GM08714 (cell line): ENCODE measurements around the gene RASSF3.

Source experiments
- H3K4me3 ChIP-seq: fragments of 200-500 bp; sonication (Bioruptor generic); 2 replicates; pipeline ENCODE4 v1.5.1; 2014; ENCODE audit warnings: mild to moderate bottlenecking, low read length, inconsistent platforms
- ZNF274 ChIP-seq: IDR thresholded peaks from 2 replicates; pipeline ENCODE4 v1.6.1; 2012; ENCODE audit warnings: mild to moderate bottlenecking, low read depth, low read length

RASSF3 gene

DNA sequence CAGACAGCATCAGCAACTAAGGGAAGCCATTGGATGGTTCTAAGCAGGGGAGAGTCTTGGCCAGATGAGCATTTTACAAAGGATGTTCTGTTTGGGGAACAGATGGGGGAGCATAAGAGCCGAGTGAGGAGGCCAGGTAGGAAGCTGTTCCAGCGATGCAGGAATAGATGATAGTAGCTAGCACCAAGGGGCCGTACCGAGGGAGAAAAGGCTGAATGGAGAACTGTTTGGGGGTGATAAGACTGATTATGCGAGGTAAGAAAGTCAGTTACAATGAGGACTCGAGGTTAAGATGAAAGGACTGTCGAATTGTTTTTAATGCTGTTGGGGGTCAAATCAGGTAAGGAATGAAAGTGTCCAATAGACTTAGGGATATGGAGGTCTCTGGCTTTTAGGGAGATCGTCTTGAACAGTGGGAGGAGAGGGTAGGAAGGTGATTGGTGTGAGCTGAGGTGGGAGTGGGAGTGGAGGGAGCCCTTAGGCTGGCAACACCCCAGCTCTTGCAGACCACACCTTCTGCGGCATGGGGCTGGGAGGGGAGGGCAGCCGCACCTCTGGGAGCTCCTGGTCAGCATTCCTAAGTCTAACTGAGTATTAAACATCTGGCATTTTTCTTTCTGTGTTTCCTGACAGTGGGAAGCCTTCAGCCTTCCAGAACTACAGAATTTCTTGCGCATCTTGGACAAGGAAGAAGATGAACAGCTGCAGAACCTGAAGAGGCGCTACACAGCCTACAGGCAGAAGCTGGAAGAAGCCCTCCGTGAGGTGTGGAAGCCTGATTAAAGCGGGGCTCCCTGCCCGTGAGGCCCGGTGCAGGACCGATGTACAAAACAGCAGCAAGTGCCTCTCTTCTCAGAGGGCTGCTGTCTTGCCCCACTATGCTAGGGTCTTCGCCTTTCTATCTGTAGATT is 84.1 kb downstream of the RASSF3 start:
- no peak for TF ChIP-seq ZNF274
- no peak overlapping the region for H3K4me3 ChIP-seq

DNA sequence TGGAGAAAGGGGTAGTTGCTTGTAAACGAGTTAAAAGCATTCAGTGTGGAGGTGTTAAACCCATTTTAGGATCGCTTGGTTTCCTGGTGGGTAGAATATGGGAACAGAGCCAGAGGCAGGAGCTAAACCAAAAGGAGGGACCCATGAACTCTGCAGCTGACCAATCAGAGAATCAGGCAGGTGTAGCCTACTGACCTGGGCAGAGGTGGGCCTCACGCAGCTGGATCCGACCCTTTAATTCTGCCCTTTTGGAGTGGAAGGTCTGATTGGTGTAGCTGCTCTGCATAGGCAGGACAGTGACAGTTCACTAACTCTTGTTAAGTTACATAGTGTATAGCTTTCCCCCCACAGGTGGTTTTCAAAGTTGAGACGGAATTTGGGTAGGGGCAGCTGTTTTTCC is 85.3 kb downstream of the RASSF3 start:
- no peak for TF ChIP-seq ZNF274
- no peak overlapping the region for H3K4me3 ChIP-seq

DNA sequence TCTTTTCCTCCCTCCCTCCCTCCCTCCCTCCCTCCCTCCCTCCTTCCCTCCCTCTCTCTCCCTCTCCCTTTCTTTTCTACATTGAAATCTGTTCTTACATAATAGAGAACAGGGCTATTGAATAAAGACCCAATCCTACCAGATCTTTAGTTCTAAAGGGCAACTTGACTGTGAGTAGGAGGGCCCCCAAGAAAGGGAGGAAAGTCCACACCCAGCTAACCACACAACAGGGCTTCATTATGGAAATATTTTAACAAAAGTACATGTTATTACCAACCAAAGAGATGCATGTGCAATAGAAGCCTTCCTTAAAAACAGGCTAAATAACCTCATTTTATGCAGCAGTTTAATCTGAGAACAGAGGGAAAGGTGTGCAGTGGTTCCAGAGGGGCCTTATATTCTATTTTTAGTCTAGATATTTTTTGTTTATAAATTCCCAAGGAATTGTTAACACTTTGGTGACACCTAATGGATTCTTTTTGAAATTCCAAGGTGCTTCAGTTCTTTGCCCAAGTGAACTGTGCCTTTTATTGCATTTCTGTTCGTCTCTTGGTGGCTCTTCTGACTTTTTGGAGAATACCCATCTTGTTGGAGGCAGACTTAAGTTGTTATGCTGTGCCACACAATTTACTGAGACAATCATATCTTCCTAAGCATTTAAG is 85.9 kb downstream of the RASSF3 start:
- no peak overlapping the region for H3K4me3 ChIP-seq
- TF ChIP-seq ZNF274: no peak

DNA sequence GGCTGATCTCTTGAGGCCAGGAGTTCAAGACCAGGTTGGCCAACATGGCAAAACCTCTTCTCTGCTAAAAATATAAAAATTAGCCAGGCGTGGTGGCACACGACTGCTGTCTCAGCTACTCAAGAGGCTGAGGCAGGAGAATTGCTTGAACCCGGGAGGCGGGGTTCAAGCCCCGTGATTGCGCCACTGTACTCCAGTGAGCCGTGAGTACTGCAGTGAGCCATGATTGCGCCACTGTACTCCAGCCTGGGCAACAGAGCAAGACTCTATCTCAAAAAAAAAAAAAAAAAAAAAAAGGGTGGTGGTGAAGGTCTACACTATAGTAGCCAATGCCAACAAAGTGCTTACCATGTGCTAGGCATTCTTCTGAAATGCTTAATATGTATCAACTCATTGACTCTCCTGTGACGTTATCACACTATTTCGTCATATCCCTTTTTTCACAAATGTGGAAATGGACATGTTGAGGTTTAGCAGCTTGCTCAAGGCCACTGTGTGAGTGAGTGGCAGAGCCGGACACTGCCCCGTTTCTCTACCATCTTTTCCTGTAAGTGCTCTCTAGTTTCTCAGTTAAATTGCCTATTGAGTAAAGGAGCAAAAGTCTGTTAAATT is 89.3 kb downstream of the RASSF3 start:
- TF ChIP-seq ZNF274: no peak
- no peak overlapping the region for H3K4me3 ChIP-seq

DNA sequence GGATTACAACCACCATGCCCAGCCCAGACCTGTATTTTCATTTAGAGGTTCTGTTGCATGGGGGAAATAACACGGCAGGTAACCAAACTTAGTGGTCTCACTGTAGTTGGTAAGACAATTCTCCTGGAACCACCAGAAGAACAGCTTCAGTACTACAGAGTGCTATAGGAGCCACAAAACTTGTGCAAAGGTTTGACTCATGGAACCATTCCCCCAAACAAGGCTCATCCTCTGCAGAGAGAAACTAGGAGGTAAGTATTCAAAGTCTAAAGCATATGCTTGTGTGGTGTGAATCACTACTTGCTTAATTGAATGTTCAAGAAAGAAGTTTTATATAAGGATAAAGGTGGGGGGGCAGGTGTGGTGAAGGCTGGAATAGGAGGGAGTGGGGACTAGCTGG is 90.2 kb downstream of the RASSF3 start:
- no peak for TF ChIP-seq ZNF274
- no peak overlapping the region for H3K4me3 ChIP-seq

DNA sequence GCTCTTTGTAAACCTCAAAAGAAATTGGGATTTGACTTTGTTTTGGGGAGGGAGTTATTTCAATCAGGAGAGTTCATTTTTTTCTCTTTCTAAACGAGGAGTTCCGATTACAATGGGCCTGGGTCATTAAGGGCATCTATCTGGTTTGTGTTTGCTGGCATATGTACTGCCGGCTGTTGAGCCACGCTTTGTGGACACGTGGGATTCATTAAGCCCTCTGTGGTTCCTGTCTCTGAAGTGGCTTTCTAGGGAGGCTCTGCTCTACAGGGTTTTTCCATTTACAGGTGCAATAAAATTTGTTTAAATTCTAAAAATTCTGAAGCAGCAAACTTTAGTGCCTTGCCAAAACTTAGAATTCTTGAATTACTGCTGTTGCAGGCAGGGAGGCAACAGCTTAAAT is 91.0 kb downstream of the RASSF3 start:
- TF ChIP-seq ZNF274: no peak
- H3K4me3 ChIP-seq: no peak overlapping the region

DNA sequence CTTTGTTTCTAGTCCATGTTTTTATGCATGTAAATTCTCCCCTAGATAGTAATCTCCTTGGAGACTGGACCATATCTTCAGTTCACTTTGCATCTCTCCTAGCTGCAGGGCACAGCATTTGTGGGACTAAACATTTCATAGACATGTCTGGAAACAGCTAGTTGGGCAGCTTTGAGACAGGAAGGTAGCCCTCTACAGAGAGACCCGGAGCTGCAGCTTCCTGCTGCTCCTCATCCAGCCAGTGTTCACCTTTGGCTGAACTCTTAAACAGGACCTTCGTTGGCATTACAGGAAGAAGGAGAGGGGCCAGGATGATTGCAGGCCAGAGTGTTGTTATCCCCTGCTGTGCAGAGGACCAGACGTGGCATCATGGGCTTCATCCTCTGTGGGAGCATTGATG is 96.0 kb downstream of the RASSF3 start:
- no peak overlapping the region for H3K4me3 ChIP-seq
- no peak for TF ChIP-seq ZNF274

DNA sequence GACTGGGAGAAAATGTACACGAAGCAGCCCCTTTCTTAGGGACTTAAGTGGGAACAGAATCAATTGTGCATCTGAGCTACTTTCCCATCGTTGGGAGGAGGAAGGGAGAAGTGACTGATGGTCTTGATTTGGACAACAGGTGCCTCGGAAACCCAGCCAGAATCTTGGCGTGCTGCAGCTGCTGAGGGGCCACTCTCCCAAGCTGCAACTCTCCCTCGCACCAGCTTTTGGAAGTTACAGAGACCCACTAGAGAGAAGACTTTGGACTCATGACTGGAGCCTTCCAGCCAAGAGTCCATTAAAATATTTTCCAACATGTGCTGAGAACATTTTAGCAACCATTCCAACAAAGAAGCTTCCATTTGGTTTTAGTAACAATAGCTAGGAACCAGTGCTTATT is 96.6 kb downstream of the RASSF3 start:
- no peak for TF ChIP-seq ZNF274
- H3K4me3 ChIP-seq: no peak overlapping the region

DNA sequence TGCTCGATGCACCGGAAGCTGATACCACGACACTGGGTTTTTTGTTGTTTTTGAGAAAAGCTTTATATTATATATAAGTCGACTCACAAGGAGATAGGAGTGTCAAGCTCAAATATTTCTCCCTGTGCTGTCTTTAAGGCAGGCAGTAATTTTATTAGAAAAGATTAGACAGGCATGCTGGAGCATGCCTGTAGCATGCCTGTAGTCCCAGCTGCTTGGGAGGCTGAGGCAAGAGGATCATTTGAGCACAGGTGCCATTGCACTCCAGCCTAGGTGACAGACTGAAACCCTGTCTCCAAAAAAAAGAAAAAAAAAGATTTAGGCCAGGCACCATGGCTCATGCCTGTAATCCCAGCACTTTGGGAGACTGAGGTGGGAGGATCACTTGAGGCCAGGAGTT is 97.1 kb downstream of the RASSF3 start:
- no peak for TF ChIP-seq ZNF274
- H3K4me3 ChIP-seq: no peak overlapping the region

DNA sequence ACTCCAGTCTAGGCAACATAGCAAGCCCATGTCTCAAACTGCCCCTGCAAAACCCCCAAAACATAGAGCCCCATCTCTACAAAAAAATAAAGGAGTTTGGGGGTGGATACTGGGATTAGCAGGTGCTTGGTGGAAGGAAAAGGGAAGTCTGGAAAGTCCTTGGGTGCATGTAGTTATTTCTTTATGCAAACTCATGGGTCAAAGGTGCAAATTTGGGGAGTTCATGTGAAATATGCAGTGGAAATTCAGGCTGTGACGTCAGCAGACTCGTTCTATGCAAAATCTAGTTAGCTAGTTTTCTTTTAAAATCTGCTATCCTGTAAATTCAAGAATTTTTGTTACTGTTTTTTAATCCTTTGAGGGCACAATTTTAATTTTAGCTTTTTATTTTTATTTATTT is 97.6 kb downstream of the RASSF3 start:
- H3K4me3 ChIP-seq: no peak overlapping the region
- no peak for TF ChIP-seq ZNF274

DNA sequence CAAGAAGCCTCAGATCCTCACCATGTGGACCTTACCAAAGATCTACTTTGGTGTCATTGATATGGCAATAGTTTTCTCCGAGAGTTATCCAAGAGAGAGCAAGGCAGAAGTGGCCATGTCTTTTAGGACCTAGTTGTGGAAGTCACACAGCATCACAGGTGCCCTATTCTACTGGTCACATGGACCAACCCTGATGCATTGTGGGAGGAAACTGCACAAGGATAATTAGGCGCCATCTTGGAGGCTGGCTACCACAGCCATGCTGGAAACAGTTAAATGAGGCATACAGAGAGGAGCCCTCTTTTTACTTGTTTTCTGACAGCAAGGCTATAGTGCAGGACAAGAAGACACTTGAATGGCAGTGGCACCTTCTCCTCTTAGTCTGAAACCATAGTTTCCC is 99.1 kb downstream of the RASSF3 start:
- H3K4me3 ChIP-seq: no peak overlapping the region
- TF ChIP-seq ZNF274: no peak

DNA sequence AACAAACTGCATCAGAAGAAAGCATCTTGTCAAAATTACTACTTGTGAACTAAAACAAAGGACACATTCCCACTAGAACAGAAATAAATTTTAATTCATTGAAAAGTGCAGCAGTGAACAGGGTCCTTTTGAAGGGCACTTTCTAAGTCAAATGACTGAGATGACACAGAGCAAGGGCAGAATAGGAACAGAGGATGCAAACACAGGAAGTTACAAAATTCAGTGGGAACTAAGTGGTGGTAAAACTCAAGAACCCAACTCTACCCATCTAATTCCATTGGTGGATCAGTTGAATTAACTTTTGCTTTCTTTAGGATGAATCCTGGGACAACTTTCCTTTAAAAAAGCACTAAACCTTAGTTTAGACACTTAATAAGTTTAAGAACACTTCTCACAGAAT is 103.1 kb downstream of the RASSF3 start:
- no peak for TF ChIP-seq ZNF274
- H3K4me3 ChIP-seq: no peak overlapping the region

DNA sequence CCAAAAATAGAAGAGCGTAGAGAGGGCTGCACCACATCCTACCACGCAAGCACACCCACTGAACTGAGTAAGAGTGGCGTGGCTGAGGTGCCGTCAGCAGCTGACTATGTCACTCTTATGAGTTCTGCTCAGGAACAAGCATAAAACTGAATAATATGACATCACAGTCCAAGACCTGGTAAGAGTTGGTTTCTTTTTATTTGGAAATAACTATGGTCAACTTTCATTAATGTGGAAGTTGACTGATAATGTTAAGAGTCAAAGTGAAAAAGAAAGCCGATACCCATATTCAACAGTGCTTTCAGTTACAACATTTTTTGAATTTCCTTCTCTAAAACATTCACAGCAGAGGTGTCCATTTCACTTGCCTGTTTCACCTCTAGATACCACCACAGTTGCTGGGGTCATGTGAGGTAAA is 104.3 kb downstream of the RASSF3 start:
- no peak overlapping the region for H3K4me3 ChIP-seq
- TF ChIP-seq ZNF274: no peak

DNA sequence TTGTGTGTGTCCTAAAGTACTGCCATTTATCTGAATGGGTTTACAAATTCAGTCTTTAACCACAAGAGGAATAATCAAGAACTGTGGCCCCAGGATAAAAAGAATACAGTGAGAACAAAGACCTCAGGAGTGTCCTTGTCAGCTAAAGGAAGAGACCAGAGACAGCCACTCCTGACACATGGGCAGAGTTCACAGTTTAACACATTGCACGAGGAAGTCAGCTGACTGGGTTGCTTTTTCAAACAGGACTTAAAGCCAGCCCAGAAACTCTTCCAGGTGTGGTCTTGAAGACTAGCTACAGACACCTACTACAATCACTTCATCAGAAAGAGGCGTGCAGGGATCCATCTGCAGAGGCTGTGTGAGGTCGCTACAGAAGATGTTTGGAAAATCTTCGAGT is 106.1 kb downstream of the RASSF3 start:
- no peak overlapping the region for H3K4me3 ChIP-seq
- no peak for TF ChIP-seq ZNF274
